Aorta (tissue), 5 donors: ENCODE results near the gene NAT14. TPM values are rescaled to one million over a fixed set of nuclear protein-coding genes. Genes with fewer than 3 reads are reported as not detected.
A peak's percentile ranks its signal among the peaks of the same experiment; 100 is the strongest.
"Not testable (repeated sequence)": the region's sequence is repeated elsewhere in the genome, so short reads cannot be mapped to it uniquely, and the experiment has no call there.

Experiments used
- ATAC-seq: fragments of 200-7000 bp; cut with Tn5 transposase; one replicate; pipeline ENCODE4 v1.9.1; 2022; ENCODE audit warnings: moderate library complexity; ENCODE audit not compliant: low FRiP score
- DNase-seq, 2 donors: peaks; one replicate each; pipeline ENCODE4 v3.0.0-alpha.2; 2020
- H3K27ac ChIP-seq, 2 donors: one replicate each; pipeline ENCODE4 v1.5.1; 2013; ENCODE audit warnings: low read length in 2 of 2, mild to moderate bottlenecking in 2 of 2, moderate library complexity in 2 of 2, control low read depth in 1 of 2, inconsistent platforms in 1 of 2, low read depth in 1 of 2
- H3K27me3 ChIP-seq, 2 donors: one replicate each; pipeline ENCODE4 v1.6.1; 2013; ENCODE audit warnings: control low read depth in 1 of 2, low read length in 1 of 2, mild to moderate bottlenecking in 1 of 2, moderate library complexity in 1 of 2; ENCODE audit not compliant: insufficient read depth in 2 of 2, control insufficient read depth in 1 of 2
- H3K36me3 ChIP-seq, 2 donors: one replicate each; pipeline ENCODE4 v1.6.1; 2013; ENCODE audit warnings: control low read depth in 1 of 2, low read length in 1 of 2, mild to moderate bottlenecking in 1 of 2; ENCODE audit not compliant: insufficient read depth in 2 of 2, control insufficient read depth in 1 of 2
- H3K4me1 ChIP-seq, 2 donors: one replicate each; pipeline ENCODE4 v1.6.1; 2013; ENCODE audit warnings: low read length in 2 of 2, control low read depth in 1 of 2, mild to moderate bottlenecking in 1 of 2, moderate library complexity in 1 of 2; ENCODE audit not compliant: insufficient read depth in 2 of 2, control insufficient read depth in 1 of 2
- H3K4me3 ChIP-seq, 2 donors: one replicate each; pipeline ENCODE4 v1.5.1; 2013; ENCODE audit warnings: low read length in 2 of 2, control low read depth in 1 of 2, mild to moderate bottlenecking in 1 of 2
- H3K9me3 ChIP-seq: one replicate; pipeline ENCODE4 v1.6.1; 2013; ENCODE audit warnings: mild to moderate bottlenecking, low read length; ENCODE audit not compliant: control insufficient read depth
- WGBS, 2 donors: extraction: QIAGEN DNeasy Blood & Tissue Kit; methylation state at CpG; one replicate each; pipeline ENCODE4 v1.1.7; 2013; 5-methylcytosine and 5-hydroxymethylcytosine counted together
- intact Hi-C, 2 donors: fragments of 100-400 bp; cut with DNase I; formaldehyde crosslinking; loops; one replicate each; pipeline versions ENCODE4 v1.14.2 to v1.15.0; 2022
- polyA plus RNA-seq, 2 donors: library from polyadenylated mRNA; stranded (reverse); fragments of 200-250 nt; gene quantifications; one replicate each; pipeline ENCODE4 v1.2.3, GENCODE V29; 2013
- total RNA-seq, 2 donors: library from RNA; stranded (reverse); fragmentation: NEBNext Ultra II Directional; extraction: Animal tissue kit (Norgen Biotek cat#: 25700); gene quantifications; one replicate each; pipeline ENCODE4 v1.2.1, GENCODE V29; 2021
- donor health status: healthy with polysubstance abuse.
- donor health status: Bipolar disorder and iron deficiency.
- donor health status: DM: no; HTN: no; CAD: no.
- donor health status: DM: no; HTN: no; CAD: no.
- donor health status: DM: yes; HTN: yes; CAD: no.

The NAT14 gene
- total and polyA plus RNA-seq, 4 donors, result 3.1 to 19.2 (median 15.8) TPM

- Histone ChIP-seq H3K36me3 (no peaks in the 10 kb centered on the region), H3K9me3 (no peaks in the 10 kb centered on the region), H3K4me1 (no peaks in the 10 kb centered on the region), H3K27ac (no peak overlapping the region), H3K27me3 (no peaks in the 10 kb centered on the region), H3K4me3 (no peak overlapping the region)
- intact Hi-C loops, result no loop called here
- ATAC-seq, result no peak
- peak in 1 of 2 donors; percentile 57 for DNase-seq
- 53 to 66% methylated on average over 37 to 38 of the region's 38 CpGs for WGBS, 2 donors
Observed at GRCh38 chr19:55493645-55494171, 8.7 kb downstream of the NAT14 start.

- no peaks in the 10 kb centered on the region for H3K4me1 ChIP-seq
- peak; percentile 66 to 85 for DNase-seq
- ATAC-seq, result peak; percentile 61
- WGBS, 2 donors, result 61 to 62% methylated on average over 20 to 22 of the region's 22 CpGs
- H3K4me3 ChIP-seq, result no peak overlapping the region
- no peaks in the 10 kb centered on the region for H3K9me3 ChIP-seq
- no peaks in the 10 kb centered on the region for H3K27me3 ChIP-seq
- no peak overlapping the region for H3K27ac ChIP-seq
- H3K36me3 ChIP-seq, result no peaks in the 10 kb centered on the region
- intact Hi-C loops, result no loop called here
Observed at GRCh38 chr19:55494172-55494761, 9.3 kb downstream of the NAT14 start.

GRCh38 chr19:55495646-55496349 lies 10.8 kb downstream of the NAT14 start:
- Histone ChIP-seq H3K4me1 (no peaks in the 10 kb centered on the region), H3K27me3 (no peaks in the 10 kb centered on the region), H3K27ac (no peak overlapping the region), H3K4me3 (no peak overlapping the region), H3K9me3 (no peaks in the 10 kb centered on the region), H3K36me3 (no peaks in the 10 kb centered on the region)
- intact Hi-C loops, result no loop called here
- no peak for ATAC-seq
- WGBS, 2 donors, result 76 to 78% methylated on average over 11 of the region's 11 CpGs
- DNase-seq, result no peak

- ATAC-seq, H3K27ac ChIP-seq, intact Hi-C loops, H3K4me3 ChIP-seq, H3K27me3 ChIP-seq, H3K4me1 ChIP-seq, DNase-seq, H3K9me3 ChIP-seq, H3K36me3 ChIP-seq: not testable (repeated sequence)
- 77 to 82% methylated on average over 10 of the region's 10 CpGs for WGBS, 2 donors
Observed at GRCh38 chr19:55496820-55497219, 11.8 kb downstream of the NAT14 start.

- intact Hi-C loops, result no loop called here
- Histone ChIP-seq H3K27me3 (no peaks in the 10 kb centered on the region), H3K36me3 (no peaks in the 10 kb centered on the region), H3K4me3 (no peak overlapping the region), H3K4me1 (no peaks in the 10 kb centered on the region), H3K27ac (no peak overlapping the region), H3K9me3 (no peaks in the 10 kb centered on the region)
- ATAC-seq (no peak), DNase-seq (no peak)
- 84 to 85% methylated on average over 13 of the region's 13 CpGs for WGBS, 2 donors
Observed at GRCh38 chr19:55497763-55498162, 12.8 kb downstream of the NAT14 start.

GRCh38 chr19:55498246-55498840 lies 13.4 kb downstream of the NAT14 start:
- intact Hi-C loops, result no loop called here
- DNase-seq, result no peak
- Histone ChIP-seq H3K4me3 (no peak overlapping the region), H3K9me3 (no peaks in the 10 kb centered on the region), H3K36me3 (no peaks in the 10 kb centered on the region), H3K27ac (no peak overlapping the region), H3K27me3 (no peaks in the 10 kb centered on the region), H3K4me1 (no peaks in the 10 kb centered on the region)
- ATAC-seq, result no peak
- WGBS, 2 donors, result 32 to 38% methylated on average over 2 of the region's 2 CpGs

- Histone ChIP-seq H3K4me3 (no peak overlapping the region), H3K27me3 (no peaks in the 10 kb centered on the region), H3K27ac (no peak overlapping the region), H3K4me1 (no peaks in the 10 kb centered on the region), H3K9me3 (no peaks in the 10 kb centered on the region), H3K36me3 (no peaks in the 10 kb centered on the region)
- no peak for ATAC-seq
- intact Hi-C loops, result loop anchor here in 1 of 2 donors (5.0 kb wide), 2 partner anchors 33 to 358 kb away; no protein-coding TSS in a partner anchor
- WGBS, 2 donors, result 94% methylated on average over 26 of the region's 26 CpGs
- peak in 1 of 2 donors; percentile 41 for DNase-seq
Observed at GRCh38 chr19:55500368-55500952, 15.5 kb downstream of the NAT14 start.

- intact Hi-C loops, result loop anchor here in 1 of 2 donors (5.0 kb wide), 2 partner anchors 35 to 360 kb away; no protein-coding TSS in a partner anchor
- DNase-seq, result no peak
- Histone ChIP-seq H3K9me3 (no peaks in the 10 kb centered on the region), H3K27me3 (no peaks in the 10 kb centered on the region), H3K4me3 (no peak overlapping the region), H3K4me1 (no peaks in the 10 kb centered on the region), H3K27ac (no peak overlapping the region), H3K36me3 (no peaks in the 10 kb centered on the region)
- no peak for ATAC-seq
- 94 to 96% methylated on average over 9 of the region's 9 CpGs for WGBS, 2 donors
Observed at GRCh38 chr19:55502197-55502952, 17.4 kb downstream of the NAT14 start.
